Natural killer cell (primary cell): Measurements from ENCODE around the gene HLF. TPM values are rescaled to one million over a fixed set of nuclear protein-coding genes. Genes with fewer than 3 reads are reported as not detected.

ENCODE experiments used
- ATAC-seq, 3 donors: fragments of 150-1000 bp in 2 of 3; fragments of 200-7000 bp in 1 of 3; cut with Tn5 transposase; 1 replicate in 1 of 3; 2 replicates in 2 of 3; pipeline ENCODE4 v1.10.0; 2021; ENCODE audit warnings: mild to moderate bottlenecking in 2 of 3, moderate library complexity in 2 of 3
- DNase-seq, 2 donors: peaks; one replicate each; pipeline versions ENCODE4 v3.0.0 to v3.0.0-alpha.2; 2013 to 2021; ENCODE audit warnings: mixed read lengths in 1 of 2
- H3K27ac ChIP-seq: one replicate; pipeline ENCODE4 v1.5.1; 2013; ENCODE audit warnings: mild to moderate bottlenecking, low read length
- H3K27me3 ChIP-seq: one replicate; pipeline ENCODE4 v1.6.1; 2013; ENCODE audit warnings: low read length; ENCODE audit not compliant: control insufficient read depth, insufficient read depth
- H3K36me3 ChIP-seq: one replicate; pipeline ENCODE4 v1.6.1; 2013; ENCODE audit warnings: low read length; ENCODE audit not compliant: control insufficient read depth, insufficient read depth
- H3K4me1 ChIP-seq: one replicate; pipeline ENCODE4 v1.6.1; 2013; ENCODE audit warnings: low read length; ENCODE audit not compliant: control insufficient read depth, insufficient read depth
- H3K4me3 ChIP-seq: one replicate; pipeline ENCODE4 v1.5.1; 2013; ENCODE audit warnings: low read length
- H3K9me3 ChIP-seq: one replicate; pipeline ENCODE4 v1.6.1; 2013; ENCODE audit warnings: low read length; ENCODE audit not compliant: control insufficient read depth, insufficient read depth
- H3K27ac Mint-ChIP-seq, 2 donors: one replicate each; pipeline ENCODE4 v1.8.0; 2022; ENCODE audit warnings: mild to moderate bottlenecking in 2 of 2, mixed read lengths in 2 of 2, moderate library complexity in 1 of 2
- H3K27me3 Mint-ChIP-seq, 2 donors: one replicate each; pipeline ENCODE4 v1.8.0; 2022; ENCODE audit warnings: low read depth in 2 of 2, mixed read lengths in 2 of 2
- H3K36me3 Mint-ChIP-seq: one replicate; pipeline ENCODE4 v1.8.0; 2022; ENCODE audit warnings: mixed read lengths
- H3K4me1 Mint-ChIP-seq, 2 donors: one replicate each; pipeline ENCODE4 v1.8.0; 2022; ENCODE audit warnings: mixed read lengths in 2 of 2
- H3K4me3 Mint-ChIP-seq: one replicate; pipeline ENCODE4 v1.8.0; 2022; ENCODE audit warnings: mild to moderate bottlenecking, moderate library complexity, mixed read lengths
- H3K9me3 Mint-ChIP-seq, 2 donors: one replicate each; pipeline ENCODE4 v1.8.0; 2022; ENCODE audit warnings: mixed read lengths in 2 of 2
- CTCF ChIP-seq: fragments of 200-600 bp; IDR thresholded peaks from one replicate; pipeline ENCODE4 v1.8.0; 2022; ENCODE audit warnings: antibody characterized with exemption
- WGBS: methylation state at CpG from one replicate; pipeline ENCODE4 v1.1.7; 2013; ENCODE audit warnings: missing lambda C conversion rate; ENCODE audit not compliant: insufficient coverage; 5-methylcytosine and 5-hydroxymethylcytosine counted together
- intact Hi-C: fragments of 100-400 bp; cut with micrococcal nuclease; formaldehyde crosslinking; loops from one replicate; pipeline ENCODE4 v1.14.2; 2022
- total RNA-seq, 4 donors: library from RNA; stranded (reverse); fragments of 120-200 nt in 1 of 4; gene quantifications; one replicate each; pipeline versions ENCODE4 v1.2.3 to v1.2.4, GENCODE V29; 2013 to 2022

The HLF gene
- total RNA-seq, 3 donors from 2014 or later (not counting 1 experiment from before 2014, with no cell fraction given): 0.14 to 0.59 (median 0.15) TPM

DNA sequence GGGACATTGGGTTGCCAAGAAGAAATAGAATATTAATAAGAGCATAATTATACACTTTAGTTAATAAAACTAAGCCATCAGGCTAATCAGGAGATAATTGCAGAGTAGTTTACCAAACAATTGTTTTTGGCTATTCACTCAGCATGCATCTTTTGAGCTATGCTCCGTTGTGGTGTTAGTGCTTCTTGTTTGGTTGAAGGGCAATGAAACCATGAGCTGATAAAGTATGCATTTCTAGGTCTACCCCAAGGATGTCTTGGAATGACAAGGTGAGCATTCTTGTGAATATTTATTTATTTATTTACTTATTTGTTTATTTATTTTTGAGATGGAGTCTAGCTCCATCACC is 6.4 kb downstream of the HLF start:
- Histone ChIP-seq H3K4me1 (no peaks in the 10 kb centered on the region), H3K9me3 (no peaks in the 10 kb centered on the region), H3K27ac (no peak overlapping the region), H3K36me3 (no peaks in the 10 kb centered on the region), H3K4me3 (no peak overlapping the region), H3K27me3 (peaks cover 19% of the 10 kb centered on the region)
- Mint-ChIP-seq H3K27me3 (peaks cover 46 to 85% of the 10 kb centered on the region in 2 donors), H3K4me3 (no peak overlapping the region), H3K36me3 (no peaks in the 10 kb centered on the region), H3K9me3 (no peaks in the 10 kb centered on the region), H3K4me1 (peaks cover 0 to under 1% of the 10 kb centered on the region in 2 donors), H3K27ac (no peak overlapping the region)
- ATAC-seq: no peak
- no peak for DNase-seq
- no peak for TF ChIP-seq CTCF
- 50% methylated on average over 1 of the region's 1 CpG for WGBS
- intact Hi-C loops: no loop called here

DNA sequence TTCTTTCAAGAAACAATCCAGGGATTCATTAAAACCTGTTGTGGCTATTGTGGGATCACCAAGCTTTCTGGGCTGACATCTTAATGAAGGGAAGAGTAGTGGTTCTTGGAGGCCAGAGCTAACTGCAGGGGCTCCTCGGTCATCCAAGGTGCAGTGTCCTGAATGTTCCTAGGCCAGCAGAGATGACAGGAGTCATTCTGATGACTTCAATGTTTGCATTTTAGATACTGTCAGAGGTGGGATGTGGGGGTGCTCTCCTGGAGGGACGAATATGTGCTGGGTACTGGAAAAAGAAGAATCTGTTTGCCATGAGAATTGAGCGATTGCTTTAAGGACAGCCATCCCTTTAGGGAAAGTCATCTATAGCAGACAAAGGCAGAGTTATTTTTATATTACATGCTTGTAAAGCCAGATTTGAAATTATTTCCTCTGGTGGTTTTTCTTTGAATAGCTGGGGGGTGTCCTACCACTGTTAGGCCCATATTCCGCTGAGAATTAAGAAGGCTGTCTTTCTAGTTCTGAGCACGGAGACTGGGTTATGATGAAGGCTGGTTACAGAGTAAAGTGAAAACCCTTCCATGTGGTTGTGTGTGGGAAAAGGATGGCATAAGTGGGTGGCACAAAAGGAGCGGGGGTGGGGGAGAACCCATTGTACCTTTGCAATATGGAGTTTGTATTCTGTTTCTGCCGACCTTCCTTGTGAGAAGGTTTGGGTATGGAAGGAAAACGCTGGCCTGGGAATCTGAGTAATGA is 7.4 kb downstream of the HLF start:
- Mint-ChIP-seq H3K9me3 (no peaks in the 10 kb centered on the region), H3K4me3 (no peak overlapping the region), H3K27me3 (peaks cover 49 to 82% of the 10 kb centered on the region in 2 donors), H3K27ac (no peak overlapping the region), H3K36me3 (no peaks in the 10 kb centered on the region), H3K4me1 (no peaks in the 10 kb centered on the region)
- intact Hi-C loops: no loop called here
- DNase-seq (no peak), ATAC-seq (no peak)
- H3K4me3 ChIP-seq: no peak overlapping the region
- no peak for TF ChIP-seq CTCF
- peaks cover 19% of the 10 kb centered on the region for H3K27me3 ChIP-seq
- H3K36me3 ChIP-seq: no peaks in the 10 kb centered on the region
- H3K27ac ChIP-seq: no peak overlapping the region
- no peaks in the 10 kb centered on the region for H3K4me1 ChIP-seq
- 31% methylated on average over 8 of the region's 8 CpGs for WGBS
- H3K9me3 ChIP-seq: no peaks in the 10 kb centered on the region

GRCh38 chr17:55272711-55273578 is 8.2 kb downstream of the HLF start:
- Histone ChIP-seq H3K27ac (no peak overlapping the region), H3K4me1 (no peaks in the 10 kb centered on the region), H3K9me3 (no peaks in the 10 kb centered on the region), H3K36me3 (no peaks in the 10 kb centered on the region), H3K27me3 (peaks cover 19% of the 10 kb centered on the region), H3K4me3 (no peak overlapping the region)
- 79% methylated on average over 13 of the region's 13 CpGs for WGBS
- Mint-ChIP-seq H3K36me3 (no peaks in the 10 kb centered on the region), H3K27ac (no peak overlapping the region), H3K4me3 (no peak overlapping the region), H3K4me1 (no peaks in the 10 kb centered on the region), H3K9me3 (no peaks in the 10 kb centered on the region), H3K27me3 (peaks cover 47 to 77% of the 10 kb centered on the region in 2 donors)
- DNase-seq (no peak), ATAC-seq (no peak)
- intact Hi-C loops: no loop called here
- no peak for TF ChIP-seq CTCF
